Activated naive CD4-positive, alpha-beta T cell treated with anti-CD3 and anti-CD28 coated beads, Interleukin-2, amount 50 U/mL, for 16 hours (primary cell): ENCODE measurements around the gene MCRS1.

Experiments
- DNase-seq: peaks from one replicate; pipeline ENCODE4 v3.0.0-alpha.2; 2020

MCRS1 gene

DNA sequence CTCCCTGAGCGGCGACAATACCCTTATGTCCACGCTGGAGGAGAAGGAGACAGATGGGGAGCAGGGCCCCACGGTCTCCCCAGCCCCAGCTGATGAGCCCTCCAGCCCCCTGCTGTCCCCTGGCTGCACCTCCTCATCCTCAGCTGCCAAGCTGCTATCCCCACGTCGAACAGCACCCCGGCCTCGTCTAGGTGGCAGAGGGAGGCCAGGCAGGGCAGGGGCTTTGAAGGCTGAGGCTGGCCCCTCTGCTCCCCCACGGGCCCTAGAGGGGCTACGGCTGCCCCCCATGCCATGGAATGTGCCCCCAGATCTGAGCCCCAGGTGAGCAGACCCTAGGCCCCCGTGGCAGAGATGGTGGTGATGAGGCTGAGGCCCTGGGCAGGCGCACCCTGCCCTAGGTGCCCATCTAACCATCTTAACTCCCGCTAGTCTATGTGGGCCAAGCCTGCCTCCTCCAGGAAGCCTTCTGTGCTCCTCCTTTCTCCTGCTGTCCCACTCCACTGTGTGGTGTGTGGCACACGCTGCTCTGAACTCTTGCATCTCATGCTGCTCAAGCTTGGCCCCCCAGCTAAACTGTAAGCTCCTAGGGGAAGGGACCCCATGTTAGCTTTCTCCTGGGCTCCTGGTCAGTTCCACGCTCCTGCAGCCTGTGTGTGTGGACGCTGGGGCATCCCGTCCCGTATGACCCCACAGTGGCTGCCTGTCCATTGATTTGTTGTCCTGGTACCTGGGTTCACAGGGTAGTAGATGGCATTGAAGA is 12.1 kb downstream of the MCRS1 start:
- no peak for DNase-seq

DNA sequence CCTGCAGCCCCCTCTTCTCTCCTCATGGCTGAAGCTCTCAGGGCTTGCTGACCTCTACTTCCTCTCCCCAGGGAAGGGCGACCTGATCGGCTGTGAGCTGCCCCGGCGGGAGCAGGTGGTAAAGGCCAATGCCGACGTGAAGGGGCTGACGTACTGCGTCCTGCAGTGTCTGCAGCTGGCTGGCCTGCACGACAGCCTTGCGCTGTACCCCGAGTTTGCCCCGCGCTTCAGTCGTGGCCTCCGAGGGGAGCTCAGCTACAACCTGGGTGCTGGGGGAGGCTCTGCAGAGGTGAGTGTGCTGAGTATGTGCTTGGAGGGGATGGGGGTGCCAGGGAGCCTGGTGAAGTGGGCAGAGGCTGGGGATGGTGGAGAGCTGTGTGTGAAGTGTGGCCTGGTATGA is 13.7 kb downstream of the MCRS1 start:
- DNase-seq: no peak

GRCh38 chr12:49553512-49554088 is 14.3 kb downstream of the MCRS1 start:
- no peak for DNase-seq

DNA sequence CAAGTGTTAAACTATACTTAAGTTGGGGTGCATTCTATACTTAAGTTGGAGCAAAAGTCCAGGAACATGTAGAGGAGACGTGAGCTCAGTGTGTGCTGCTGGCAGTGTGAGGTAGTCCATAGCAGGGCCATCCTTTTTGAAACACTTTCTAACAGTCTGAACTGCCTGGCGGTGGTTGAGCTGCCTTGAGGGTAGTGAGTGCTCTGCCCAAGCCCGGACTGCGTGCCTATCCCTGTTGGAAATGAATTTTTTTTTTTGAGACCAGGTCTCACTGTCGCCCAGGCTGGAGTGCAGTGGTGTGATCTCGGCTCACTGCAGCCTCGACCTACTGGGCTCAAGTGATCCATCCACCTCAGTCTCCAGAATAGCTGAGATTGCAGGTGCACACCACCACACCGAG is 15.0 kb downstream of the MCRS1 start:
- DNase-seq: no peak

DNA sequence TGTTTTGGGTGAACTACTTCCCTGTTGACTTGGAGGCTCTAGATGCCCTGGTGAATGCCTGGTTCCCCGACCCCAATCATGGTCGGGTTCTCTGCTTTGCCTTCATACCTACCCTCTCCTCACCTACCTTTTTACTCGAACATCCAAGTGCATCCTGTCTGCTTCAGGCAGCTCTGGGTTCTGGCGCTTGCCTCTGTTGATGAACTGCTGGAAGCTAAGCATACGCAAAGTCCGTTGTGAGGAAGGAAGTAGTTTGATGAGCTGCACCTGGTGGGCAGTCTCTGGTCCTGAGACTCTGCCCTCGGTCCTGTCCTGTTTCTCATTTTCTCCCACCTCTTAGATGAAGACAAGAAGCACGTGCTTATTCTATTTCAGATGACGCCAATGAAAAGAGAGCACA is 15.5 kb downstream of the MCRS1 start:
- no peak for DNase-seq

DNA sequence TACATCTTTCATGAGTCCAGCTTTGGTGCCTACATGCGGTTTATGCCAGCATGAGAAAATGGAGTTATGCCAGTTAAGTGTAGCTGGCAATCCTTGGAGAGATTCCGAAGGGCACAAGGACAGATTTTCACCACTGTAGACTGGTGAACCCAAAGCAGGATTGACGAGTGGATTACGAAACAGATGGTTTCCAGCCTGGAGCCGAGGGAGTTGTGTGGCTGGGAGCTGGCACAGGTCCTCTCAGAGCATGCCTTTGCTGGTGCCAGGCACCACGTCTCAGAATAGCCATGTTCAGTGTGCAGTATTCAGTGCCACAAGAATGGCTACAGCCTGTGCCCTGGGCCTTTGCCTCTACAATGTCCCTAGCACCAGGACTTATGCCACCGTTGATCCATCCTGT is 15.9 kb downstream of the MCRS1 start:
- DNase-seq: no peak

DNA sequence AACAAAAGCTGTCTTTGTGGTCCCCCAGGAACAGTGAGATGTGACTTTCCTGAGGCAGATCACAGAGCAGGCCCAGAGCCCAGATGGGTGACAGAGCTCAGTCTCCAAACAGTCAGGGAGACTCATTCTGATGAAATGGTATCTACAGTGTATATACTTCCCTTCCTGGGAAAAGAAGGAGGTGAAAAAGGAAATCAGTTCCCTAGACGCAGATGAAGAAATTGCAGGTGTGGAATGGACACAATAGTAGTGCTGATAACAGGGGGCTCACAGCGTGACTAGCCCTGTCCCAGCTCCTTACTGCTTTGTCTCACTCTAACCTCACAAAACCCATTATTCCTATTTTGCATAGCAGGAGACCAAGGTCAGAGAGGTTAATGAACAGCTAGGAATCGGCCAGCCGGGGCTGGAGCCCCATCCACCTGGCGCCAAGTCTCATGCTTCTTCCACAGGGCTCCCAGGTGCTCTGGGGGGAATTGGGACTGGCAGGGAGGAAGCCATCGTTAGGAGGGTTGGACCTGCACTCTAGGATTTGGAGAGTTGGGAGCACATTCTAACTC is 17.2 kb downstream of the MCRS1 start:
- no peak for DNase-seq

- DNase-seq: no peak
Measured at GRCh38 chr12:49549735-49550692, 17.9 kb downstream of the MCRS1 start.

DNA sequence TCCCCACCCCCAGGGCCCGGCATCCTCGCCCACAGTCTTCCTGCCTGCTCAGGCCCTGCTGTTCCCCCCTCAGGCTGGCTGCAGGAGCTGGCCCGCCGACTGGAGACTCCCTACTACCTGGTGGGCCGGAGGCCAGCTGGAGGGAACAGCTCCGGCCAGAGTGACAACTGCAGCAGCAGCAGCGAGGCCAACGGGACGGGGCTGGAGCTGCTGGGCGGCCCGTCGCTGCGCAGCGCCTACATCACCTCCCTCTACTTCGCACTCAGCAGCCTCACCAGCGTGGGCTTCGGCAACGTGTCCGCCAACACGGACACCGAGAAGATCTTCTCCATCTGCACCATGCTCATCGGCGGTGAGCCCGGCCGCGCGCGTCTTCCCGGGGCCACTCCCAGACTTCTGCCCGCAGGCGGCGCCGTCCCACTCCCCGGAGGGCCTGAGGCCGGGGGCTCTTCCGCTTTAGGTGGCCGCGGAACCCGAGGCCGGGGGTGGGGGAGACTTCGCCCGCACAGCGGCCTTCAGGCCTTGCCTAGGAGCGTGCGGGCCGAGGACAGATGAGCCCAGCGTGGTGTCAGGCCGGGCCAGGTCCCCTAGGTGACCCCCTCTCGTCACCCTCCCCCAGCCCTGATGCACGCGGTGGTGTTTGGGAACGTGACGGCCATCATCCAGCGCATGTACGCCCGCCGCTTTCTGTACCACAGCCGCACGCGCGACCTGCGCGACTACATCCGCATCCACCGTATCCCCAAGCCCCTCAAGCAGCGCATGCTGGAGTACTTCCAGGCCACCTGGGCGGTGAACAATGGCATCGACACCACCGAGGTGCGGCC is 18.9 kb downstream of the MCRS1 start:
- DNase-seq: peak; percentile 42

- DNase-seq: no peak
Measured at GRCh38 chr12:49548481-49548821, 19.5 kb downstream of the MCRS1 start.

GRCh38 chr12:49547090-49547690 is 20.8 kb downstream of the MCRS1 start:
- no peak for DNase-seq

DNA sequence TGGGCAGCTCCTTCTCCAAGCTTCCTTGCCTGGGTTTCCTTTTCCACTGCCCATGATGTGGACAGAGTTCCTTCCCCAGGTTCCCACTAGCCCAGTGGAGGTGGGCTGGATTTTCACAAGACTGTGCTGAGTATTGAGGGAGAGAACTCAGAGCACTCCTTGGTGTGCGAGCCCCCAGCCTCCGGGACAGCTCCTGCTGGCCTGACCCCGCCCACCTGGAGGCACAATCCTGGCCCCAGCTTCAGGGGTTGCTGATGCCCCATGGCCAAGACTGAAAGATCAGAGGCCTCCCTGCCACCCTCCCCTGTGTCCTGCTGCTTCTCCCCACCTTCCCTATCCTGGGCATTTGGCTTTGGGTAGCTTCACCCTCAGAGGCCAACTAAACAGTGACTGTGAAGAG is 21.5 kb downstream of the MCRS1 start:
- no peak for DNase-seq

- no peak for DNase-seq
Measured at GRCh38 chr12:49545815-49546214, 22.1 kb downstream of the MCRS1 start.

DNA sequence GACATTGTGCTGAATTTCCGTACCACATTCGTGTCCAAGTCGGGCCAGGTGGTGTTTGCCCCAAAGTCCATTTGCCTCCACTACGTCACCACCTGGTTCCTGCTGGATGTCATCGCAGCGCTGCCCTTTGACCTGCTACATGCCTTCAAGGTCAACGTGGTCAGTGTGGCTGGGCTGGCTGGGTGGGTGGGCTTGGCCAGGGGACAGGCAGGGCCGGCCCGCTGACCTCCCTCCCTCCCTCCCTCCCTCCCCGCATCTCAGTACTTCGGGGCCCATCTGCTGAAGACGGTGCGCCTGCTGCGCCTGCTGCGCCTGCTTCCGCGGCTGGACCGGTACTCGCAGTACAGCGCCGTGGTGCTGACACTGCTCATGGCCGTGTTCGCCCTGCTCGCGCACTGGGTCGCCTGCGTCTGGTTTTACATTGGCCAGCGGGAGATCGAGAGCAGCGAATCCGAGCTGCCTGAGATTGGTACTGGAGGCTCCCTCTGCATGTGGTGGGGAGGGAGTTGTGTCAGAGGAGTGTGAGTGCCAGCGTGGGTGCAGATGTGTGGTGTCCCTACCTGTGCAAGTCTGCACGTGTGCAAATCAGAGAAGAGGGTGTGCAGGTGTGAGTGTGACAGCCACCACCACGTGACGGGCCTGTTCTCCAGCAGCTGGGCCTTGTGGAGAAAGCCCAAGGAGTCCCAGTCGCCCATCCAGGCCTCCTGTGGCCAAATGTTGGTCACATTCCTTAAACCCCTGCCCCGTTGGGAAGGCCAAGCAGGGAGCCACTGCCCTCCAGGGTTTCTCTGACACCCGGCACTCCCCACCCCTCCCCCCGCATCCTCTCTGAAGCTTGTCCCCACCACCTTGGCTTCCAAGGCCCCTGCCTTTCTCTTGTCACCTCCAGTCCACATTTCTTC is 23.8 kb downstream of the MCRS1 start:
- no peak for DNase-seq

DNA sequence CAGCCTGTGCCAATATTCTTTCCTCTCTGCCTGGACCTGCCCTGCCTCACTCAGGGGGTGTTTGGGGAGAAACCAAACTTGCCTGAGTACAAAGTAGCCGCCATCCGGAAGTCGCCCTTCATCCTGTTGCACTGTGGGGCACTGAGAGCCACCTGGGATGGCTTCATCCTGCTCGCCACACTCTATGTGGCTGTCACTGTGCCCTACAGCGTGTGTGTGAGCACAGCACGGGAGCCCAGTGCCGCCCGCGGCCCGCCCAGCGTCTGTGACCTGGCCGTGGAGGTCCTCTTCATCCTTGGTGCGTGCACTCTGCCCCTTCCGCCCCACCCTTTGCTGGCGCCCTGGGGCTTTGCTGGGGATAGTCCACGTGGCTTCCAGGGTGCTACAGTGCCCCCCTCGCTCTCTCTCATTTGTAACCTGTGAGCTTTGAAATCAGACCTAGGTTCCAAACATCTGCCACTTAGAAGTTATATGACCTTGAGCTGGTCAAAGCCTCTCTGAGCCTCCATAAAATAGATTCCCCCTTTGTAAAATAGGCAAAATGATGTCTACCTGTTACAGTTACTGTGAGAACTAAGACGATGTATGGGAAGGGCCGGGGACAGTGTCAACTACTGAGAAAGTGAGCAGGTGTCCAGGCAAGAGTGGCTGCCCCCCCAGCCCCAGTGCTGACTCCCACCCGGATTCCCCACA is 24.6 kb downstream of the MCRS1 start:
- no peak for DNase-seq

- no peak for DNase-seq
Measured at GRCh38 chr12:49542592-49543160, 25.3 kb downstream of the MCRS1 start.

DNA sequence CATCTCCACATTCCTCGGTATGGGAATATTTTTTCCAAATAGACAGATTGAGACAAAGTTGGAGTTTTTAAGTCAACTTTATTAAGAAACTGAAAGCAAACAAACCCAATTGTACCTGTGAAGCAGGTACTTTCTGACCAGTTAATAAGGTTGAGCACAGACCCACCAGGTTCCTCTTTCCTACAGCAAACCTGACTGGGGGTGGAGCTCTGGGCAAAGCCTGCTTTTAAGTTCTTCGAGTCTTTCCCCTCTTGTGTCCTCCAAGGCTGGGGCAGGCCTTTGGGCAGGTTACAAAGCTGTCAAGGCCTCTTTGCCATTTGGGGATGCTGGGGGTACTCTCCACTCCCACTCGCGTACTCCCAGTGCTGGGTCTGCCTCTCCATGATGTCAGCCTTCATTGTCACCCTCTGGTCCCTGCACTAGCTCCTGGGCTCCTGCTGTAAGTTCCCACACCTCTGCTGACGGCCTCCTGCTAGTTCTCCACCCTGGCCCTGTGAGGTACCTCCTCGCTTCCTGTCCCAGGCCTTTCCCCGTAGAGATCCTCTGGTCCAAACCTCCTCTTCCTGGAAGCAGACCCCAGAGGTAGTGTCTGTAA is 25.9 kb downstream of the MCRS1 start:
- no peak for DNase-seq

GRCh38 chr12:49541140-49541861 is 26.6 kb downstream of the MCRS1 start:
- DNase-seq: no peak
